Measurements from ENCODE around the gene DSE.

Gene DSE

GRCh38 chr6:116420341-116420740 is 49.6 kb downstream of the DSE start:
- no peak overlapping the region for H3K4me3 ChIP-seq (ENCODE audit: low read depth, low read length)
- TF ChIP-seq CTCF (IDR thresholded peaks at IDR 0.05; ENCODE audit: control insufficient read depth, extremely low read depth, insufficient read depth), result no peak
- DNase-seq (ENCODE audit: low read depth), result no peak

DNA sequence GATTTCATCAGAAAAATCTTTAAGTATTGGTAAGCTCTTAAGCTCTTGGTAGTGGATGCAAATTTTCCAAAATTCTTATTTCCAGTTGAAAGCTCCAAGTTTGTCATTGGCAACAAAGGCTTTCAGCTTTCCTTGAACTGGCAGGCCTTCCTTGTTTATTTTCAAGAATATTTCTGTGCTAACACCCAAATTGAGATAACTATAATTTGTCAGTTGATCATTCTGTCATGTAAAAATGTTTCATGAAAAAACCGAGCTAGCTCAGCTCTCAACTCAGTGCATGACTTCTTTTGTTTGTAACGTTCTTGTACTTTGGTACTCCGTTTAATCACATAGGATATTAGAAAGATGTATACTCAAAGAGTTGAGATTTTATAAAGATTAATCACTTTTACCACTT is 51.5 kb downstream of the DSE start:
- TF ChIP-seq CTCF (IDR thresholded peaks at IDR 0.05; ENCODE audit: control insufficient read depth, extremely low read depth, insufficient read depth), result no peak
- H3K4me3 ChIP-seq (ENCODE audit: low read depth, low read length), result no peak overlapping the region
- no peak for DNase-seq (ENCODE audit: low read depth)

GRCh38 chr6:116424001-116424400 is 53.3 kb downstream of the DSE start:
- DNase-seq (ENCODE audit: low read depth), result no peak
- H3K4me3 ChIP-seq (ENCODE audit: low read depth, low read length), result no peak overlapping the region
- no peak for TF ChIP-seq CTCF (IDR thresholded peaks at IDR 0.05; ENCODE audit: control insufficient read depth, extremely low read depth, insufficient read depth)

- H3K4me3 ChIP-seq (ENCODE audit: low read depth, low read length), result no peak overlapping the region
- TF ChIP-seq CTCF (IDR thresholded peaks at IDR 0.05; ENCODE audit: control insufficient read depth, extremely low read depth, insufficient read depth), result no peak
These were observed 55.8 kb downstream of the DSE start for GRCh38 chr6:116426551-116426950.

DNA sequence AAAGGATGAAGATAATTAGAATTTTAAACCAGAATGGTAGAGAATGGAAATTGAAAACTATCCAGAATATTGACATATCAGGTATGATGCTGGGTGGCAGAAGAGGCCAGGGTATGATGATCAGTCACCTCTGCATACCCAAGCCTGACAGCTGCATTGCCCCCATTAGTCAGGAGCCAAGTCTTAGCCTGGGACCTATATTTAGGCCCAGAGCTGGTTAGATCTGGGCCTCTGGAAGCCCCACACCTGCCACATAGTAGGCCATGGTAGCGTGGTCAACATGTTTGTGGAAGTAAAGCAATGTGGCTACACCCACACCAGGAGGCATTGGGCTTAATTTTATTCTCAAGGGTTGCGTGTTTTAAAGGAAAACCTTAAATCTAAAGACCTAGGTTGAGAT is 58.4 kb downstream of the DSE start:
- TF ChIP-seq CTCF (IDR thresholded peaks at IDR 0.05; ENCODE audit: control insufficient read depth, extremely low read depth, insufficient read depth), result no peak

More at GRCh38 chr6:116426551-116426950, 55.8 kb downstream of the DSE start:
- DNase-seq (ENCODE audit: low read depth), result no peak

GRCh38 chr6:116430860-116431259 is 60.1 kb downstream of the DSE start:
- TF ChIP-seq CTCF (IDR thresholded peaks at IDR 0.05; ENCODE audit: control insufficient read depth, extremely low read depth, insufficient read depth), result no peak
- no peak for DNase-seq (ENCODE audit: low read depth)
- no peak overlapping the region for H3K4me3 ChIP-seq (ENCODE audit: low read depth, low read length)

More for the DNA sequence above, 58.4 kb downstream of the DSE start:
- DNase-seq (ENCODE audit: low read depth), result no peak
- H3K4me3 ChIP-seq (ENCODE audit: low read depth, low read length), result no peak overlapping the region

- DNase-seq (ENCODE audit: low read depth), result no peak
These were observed 61.3 kb downstream of the DSE start for GRCh38 chr6:116431964-116432595.

More at GRCh38 chr6:116431964-116432595, 61.3 kb downstream of the DSE start:
- no peak overlapping the region for H3K4me3 ChIP-seq (ENCODE audit: low read depth, low read length)
- TF ChIP-seq CTCF (IDR thresholded peaks at IDR 0.05; ENCODE audit: control insufficient read depth, extremely low read depth, insufficient read depth), result no peak
